GM12875 (cell line): ENCODE results near the gene SLIT3.

Experiments
- H3K4me3 ChIP-seq: one replicate; pipeline ENCODE4 v1.5.1; 2011; ENCODE audit warnings: low read depth, low read length, control low read depth
- TF ChIP-seq, protein P1 (sequence below): IDR thresholded peaks from 2 replicates; pipeline ENCODE4 v1.5.1; 2011; ENCODE audit warnings: low read depth, mild to moderate bottlenecking, control low read depth, inconsistent platforms, low read length, moderate library complexity, borderline replicate concordance; ENCODE audit not compliant: insufficient read depth

The SLIT3 gene

DNA sequence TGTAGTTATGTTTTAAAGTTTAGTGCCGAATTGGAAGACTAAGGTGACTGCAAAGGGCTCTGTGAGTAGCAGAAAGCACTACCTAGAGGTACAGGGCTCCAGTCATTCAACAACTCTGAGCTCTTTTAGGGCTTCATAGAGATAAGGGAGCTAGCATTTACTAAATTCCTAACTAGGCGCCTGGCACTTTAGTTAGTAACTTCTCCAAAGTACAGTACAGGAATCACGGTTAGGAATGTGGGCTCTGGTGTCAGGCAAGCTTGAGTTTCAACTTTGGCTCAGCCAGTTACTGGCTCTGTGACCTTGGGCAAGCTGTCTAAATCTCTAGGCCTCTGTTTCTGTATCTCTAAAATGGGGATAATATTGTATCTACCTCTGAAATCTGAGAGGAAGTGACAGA is 115.3 kb downstream of the SLIT3 start:
- TF ChIP-seq, protein P1, sequence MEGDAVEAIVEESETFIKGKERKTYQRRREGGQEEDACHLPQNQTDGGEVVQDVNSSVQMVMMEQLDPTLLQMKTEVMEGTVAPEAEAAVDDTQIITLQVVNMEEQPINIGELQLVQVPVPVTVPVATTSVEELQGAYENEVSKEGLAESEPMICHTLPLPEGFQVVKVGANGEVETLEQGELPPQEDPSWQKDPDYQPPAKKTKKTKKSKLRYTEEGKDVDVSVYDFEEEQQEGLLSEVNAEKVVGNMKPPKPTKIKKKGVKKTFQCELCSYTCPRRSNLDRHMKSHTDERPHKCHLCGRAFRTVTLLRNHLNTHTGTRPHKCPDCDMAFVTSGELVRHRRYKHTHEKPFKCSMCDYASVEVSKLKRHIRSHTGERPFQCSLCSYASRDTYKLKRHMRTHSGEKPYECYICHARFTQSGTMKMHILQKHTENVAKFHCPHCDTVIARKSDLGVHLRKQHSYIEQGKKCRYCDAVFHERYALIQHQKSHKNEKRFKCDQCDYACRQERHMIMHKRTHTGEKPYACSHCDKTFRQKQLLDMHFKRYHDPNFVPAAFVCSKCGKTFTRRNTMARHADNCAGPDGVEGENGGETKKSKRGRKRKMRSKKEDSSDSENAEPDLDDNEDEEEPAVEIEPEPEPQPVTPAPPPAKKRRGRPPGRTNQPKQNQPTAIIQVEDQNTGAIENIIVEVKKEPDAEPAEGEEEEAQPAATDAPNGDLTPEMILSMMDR: no peak
- H3K4me3 ChIP-seq: no peak overlapping the region

DNA sequence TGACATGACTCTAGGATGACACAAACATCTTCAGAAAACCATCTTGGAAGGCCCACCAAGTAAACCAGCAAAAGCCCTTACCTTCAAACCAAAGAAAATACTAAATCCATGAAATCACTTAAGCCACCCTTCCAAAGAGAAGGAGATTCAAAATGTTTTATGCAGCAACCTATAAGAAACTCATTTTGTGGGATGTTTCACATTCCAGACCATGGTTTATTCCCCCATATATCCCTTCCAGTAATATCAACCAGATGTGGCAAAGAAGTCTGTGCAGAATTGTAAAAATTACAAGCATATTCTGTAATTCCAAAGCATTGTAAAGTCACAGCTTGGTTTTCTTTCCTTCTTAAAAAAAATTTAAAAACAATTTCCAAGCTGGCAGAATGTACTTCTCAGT is 117.4 kb downstream of the SLIT3 start:
- no peak overlapping the region for H3K4me3 ChIP-seq
- TF ChIP-seq, protein P1: no peak

DNA sequence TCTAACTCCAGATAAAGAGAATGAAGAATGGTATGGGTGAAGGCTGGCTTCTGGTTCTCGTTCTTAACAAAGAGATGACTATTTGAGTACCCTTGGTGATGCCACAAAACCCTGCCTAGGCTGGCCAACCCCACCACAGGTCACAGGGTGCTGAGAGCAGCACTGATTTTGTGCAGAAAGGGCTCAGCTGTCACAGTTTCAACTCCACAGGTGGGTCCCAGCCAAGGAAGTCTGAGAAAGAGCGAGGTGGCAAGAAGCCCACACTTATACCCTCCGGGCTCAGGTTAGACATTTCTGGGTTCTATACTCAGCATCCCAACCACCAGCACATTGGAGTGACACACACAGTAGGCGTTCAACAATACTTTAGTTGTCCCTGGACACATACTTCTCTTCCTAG is 118.1 kb downstream of the SLIT3 start:
- TF ChIP-seq, protein P1: no peak
- H3K4me3 ChIP-seq: no peak overlapping the region

DNA sequence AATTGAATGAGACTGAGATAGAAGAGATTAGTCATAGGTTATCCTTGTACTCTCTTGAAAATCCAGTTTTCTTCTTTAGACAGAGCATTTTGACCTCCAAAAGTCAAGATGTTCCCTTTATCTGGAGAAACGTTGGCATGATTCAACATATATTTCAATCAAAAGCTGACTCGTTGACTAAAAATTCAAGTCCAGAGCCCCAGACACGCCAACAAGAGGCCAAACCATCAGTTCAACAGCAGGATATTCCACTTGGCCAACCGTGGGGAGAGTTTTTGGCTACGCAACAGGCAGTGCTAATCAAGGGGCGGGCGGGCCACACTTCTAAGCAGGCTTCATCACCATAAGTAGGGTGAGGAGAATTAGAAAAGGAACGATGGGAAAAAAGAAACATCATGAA is 119.1 kb downstream of the SLIT3 start:
- TF ChIP-seq, protein P1: no peak
- no peak overlapping the region for H3K4me3 ChIP-seq

DNA sequence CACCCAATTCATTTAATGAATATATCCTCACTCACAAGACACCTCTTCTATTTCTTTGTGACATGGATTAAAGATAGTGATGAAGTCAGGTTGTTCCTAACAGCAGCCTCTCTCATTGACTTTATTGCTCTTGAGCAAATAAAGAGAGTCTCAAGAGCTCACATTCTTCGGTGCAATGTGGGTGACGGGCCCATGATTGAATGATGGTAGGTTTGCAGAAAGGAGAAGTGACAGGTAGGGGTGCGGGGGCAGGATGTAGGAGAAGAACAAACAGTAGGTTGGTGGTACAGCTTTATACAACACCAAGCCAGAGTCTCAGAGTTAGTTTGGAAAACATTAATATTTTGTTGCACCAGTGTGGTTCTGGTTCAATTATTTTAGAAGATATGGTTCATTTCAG is 122.2 kb downstream of the SLIT3 start:
- no peak overlapping the region for H3K4me3 ChIP-seq
- TF ChIP-seq, protein P1: no peak

DNA sequence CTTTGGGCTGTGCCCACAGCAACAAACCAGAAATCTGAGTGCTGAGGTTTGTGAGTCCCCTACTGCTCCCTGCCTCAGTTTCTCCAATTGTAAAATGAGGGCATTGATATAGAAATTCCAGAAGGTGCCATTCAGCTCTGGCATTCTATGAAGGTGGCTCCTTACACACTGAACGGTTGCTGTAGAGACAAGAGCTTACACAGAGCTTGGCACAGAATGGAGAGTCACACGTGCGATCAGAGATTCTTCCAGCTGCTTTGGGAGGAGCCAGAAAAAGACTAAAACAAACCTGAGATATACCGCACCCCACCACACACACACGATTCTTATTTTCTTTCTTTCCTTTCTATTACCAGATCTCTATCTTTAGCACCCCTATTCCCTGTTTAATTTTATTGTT is 122.7 kb downstream of the SLIT3 start:
- H3K4me3 ChIP-seq: no peak overlapping the region
- TF ChIP-seq, protein P1: no peak

DNA sequence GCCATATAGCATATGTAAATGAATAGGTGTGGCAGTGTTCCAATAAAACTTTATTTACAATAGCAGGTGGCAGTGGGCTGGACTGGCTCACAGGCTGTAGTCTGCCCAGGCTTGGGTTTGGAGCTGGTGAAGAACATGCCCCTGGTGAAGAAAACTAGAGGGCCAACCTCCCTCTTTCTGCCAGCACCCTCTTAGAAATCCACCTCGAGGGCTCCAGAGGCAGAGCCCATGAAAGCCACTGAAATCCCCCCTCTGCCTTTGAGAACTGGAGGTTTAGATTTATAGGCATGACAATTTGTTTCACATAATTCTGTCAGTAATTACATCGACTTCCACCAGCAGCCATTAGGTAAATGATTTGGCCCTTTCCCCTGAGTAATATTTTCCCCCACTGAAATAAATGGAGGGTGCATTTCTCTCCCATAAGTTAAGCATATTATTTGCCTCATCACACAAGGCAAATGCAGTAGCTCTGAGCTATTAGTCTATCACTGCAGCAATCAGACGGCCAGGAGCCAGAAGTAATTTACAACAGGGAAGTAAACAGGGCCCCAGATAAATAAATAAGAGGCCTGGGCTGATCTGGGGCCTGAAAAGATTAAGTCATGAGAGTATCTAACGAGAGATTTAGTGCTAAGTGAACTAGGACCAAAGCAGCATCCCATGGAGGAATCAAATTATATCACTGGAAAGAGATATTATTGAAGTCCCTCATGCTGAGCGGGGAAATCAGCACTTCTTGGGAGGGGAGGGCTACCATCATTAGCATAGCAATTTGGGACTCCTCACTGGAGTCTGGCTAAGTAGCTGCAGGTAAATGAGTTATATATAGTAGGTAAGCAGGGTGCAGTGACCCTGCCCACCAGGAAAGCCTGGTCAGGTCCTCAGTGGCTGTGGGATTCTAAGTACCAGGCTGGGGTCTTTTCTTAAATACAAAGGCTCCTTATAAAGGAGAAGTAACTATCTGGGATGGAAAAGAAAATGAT is 123.9 kb downstream of the SLIT3 start:
- TF ChIP-seq, protein P1: no peak
- no peak overlapping the region for H3K4me3 ChIP-seq
